Esophagus (tissue), 2 donors: ENCODE results near the gene SLCO3A1. TPM values are rescaled to one million over a fixed set of nuclear protein-coding genes. Genes with fewer than 3 reads are reported as not detected.

Experiments
- H3K27ac ChIP-seq, 2 donors: one replicate each; pipeline ENCODE4 v1.5.1; 2013; ENCODE audit warnings: low read depth in 2 of 2, mild to moderate bottlenecking in 2 of 2, inconsistent platforms in 1 of 2, low read length in 1 of 2, moderate library complexity in 1 of 2
- H3K27me3 ChIP-seq, 2 donors: one replicate each; pipeline ENCODE4 v1.6.1; 2013; ENCODE audit warnings: low read length in 2 of 2, control low read depth in 1 of 2, mild to moderate bottlenecking in 1 of 2; ENCODE audit not compliant: insufficient read depth in 2 of 2, control insufficient read depth in 1 of 2
- H3K36me3 ChIP-seq, 2 donors: one replicate each; pipeline ENCODE4 v1.6.1; 2013; ENCODE audit warnings: low read length in 1 of 2; ENCODE audit not compliant: control insufficient read depth in 2 of 2, insufficient read depth in 2 of 2
- H3K4me1 ChIP-seq, 2 donors: one replicate each; pipeline ENCODE4 v1.6.1; 2013; ENCODE audit warnings: low read length in 1 of 2; ENCODE audit not compliant: control insufficient read depth in 2 of 2, insufficient read depth in 2 of 2
- H3K4me3 ChIP-seq, 2 donors: one replicate each; pipeline ENCODE4 v1.5.1; 2013; ENCODE audit warnings: low read length in 2 of 2, mild to moderate bottlenecking in 2 of 2, low read depth in 1 of 2, moderate library complexity in 1 of 2
- H3K9me3 ChIP-seq, 2 donors: one replicate each; pipeline ENCODE4 v1.6.1; 2013; ENCODE audit warnings: mild to moderate bottlenecking in 2 of 2, low read depth in 1 of 2, low read length in 1 of 2, moderate library complexity in 1 of 2; ENCODE audit not compliant: control insufficient read depth in 2 of 2, insufficient read depth in 1 of 2
- WGBS, 2 donors: extraction: QIAGEN DNeasy Blood & Tissue Kit; methylation state at CpG; one replicate each; pipeline ENCODE4 v1.1.7; 2013; 5-methylcytosine and 5-hydroxymethylcytosine counted together
- polyA plus RNA-seq, 2 donors: library from polyadenylated mRNA; stranded (reverse); fragments of 200-250 nt; gene quantifications; one replicate each; pipeline ENCODE4 v1.2.3, GENCODE V29; 2013
- donor health status: healthy with polysubstance abuse.
- donor health status: Bipolar disorder and iron deficiency.

SLCO3A1 gene
- polyA plus RNA-seq, 2 donors = 18.2 to 18.5 TPM

- Histone ChIP-seq H3K9me3 (no peaks in the 10 kb centered on the region), H3K27ac (peak overlapping the region; percentile 38 to 74), H3K36me3 (no peaks in the 10 kb centered on the region), H3K27me3 (no peaks in the 10 kb centered on the region), H3K4me1 (peaks cover 4 to 10% of the 10 kb centered on the region in 2 donors), H3K4me3 (no peak overlapping the region)
- WGBS, 2 donors = 43 to 49% methylated on average over 14 of the region's 14 CpGs
These were observed 2.4 kb downstream of the SLCO3A1 start for GRCh38 chr15:91855684-91856489.

GRCh38 chr15:91857224-91857585 lies 3.7 kb downstream of the SLCO3A1 start:
- H3K27ac ChIP-seq = no peak overlapping the region
- H3K4me1 ChIP-seq = peaks cover 4 to 5% of the 10 kb centered on the region in 2 donors
- H3K9me3 ChIP-seq = no peaks in the 10 kb centered on the region
- no peaks in the 10 kb centered on the region for H3K36me3 ChIP-seq
- H3K4me3 ChIP-seq = no peak overlapping the region
- 75 to 77% methylated on average over 3 of the region's 3 CpGs for WGBS, 2 donors
- no peaks in the 10 kb centered on the region for H3K27me3 ChIP-seq

- H3K4me1 ChIP-seq = peaks cover 0 to 1% of the 10 kb centered on the region in 2 donors
- H3K9me3 ChIP-seq = no peaks in the 10 kb centered on the region
- H3K27ac ChIP-seq = no peak overlapping the region
- 88% methylated on average over 2 of the region's 2 CpGs for WGBS, 2 donors
- no peak overlapping the region for H3K4me3 ChIP-seq
- no peaks in the 10 kb centered on the region for H3K36me3 ChIP-seq
- H3K27me3 ChIP-seq = no peaks in the 10 kb centered on the region
These were observed 4.3 kb downstream of the SLCO3A1 start for GRCh38 chr15:91857772-91858171.

- Histone ChIP-seq H3K36me3 (no peaks in the 10 kb centered on the region), H3K27ac (no peak overlapping the region), H3K4me1 (peaks cover 0 to 12% of the 10 kb centered on the region in 2 donors), H3K9me3 (no peaks in the 10 kb centered on the region), H3K27me3 (no peaks in the 10 kb centered on the region), H3K4me3 (no peak overlapping the region)
- WGBS, 2 donors = 82 to 92% methylated on average over 7 of the region's 7 CpGs
These were observed 7.0 kb downstream of the SLCO3A1 start for GRCh38 chr15:91860498-91860897.

GRCh38 chr15:91861223-91861622 lies 7.7 kb downstream of the SLCO3A1 start:
- peaks cover 0 to 13% of the 10 kb centered on the region in 2 donors for H3K4me1 ChIP-seq
- H3K4me3 ChIP-seq = no peak overlapping the region
- 77 to 78% methylated on average over 6 of the region's 6 CpGs for WGBS, 2 donors
- no peaks in the 10 kb centered on the region for H3K27me3 ChIP-seq
- no peak overlapping the region for H3K27ac ChIP-seq
- H3K36me3 ChIP-seq = no peaks in the 10 kb centered on the region
- H3K9me3 ChIP-seq = no peaks in the 10 kb centered on the region

- Histone ChIP-seq H3K36me3 (no peaks in the 10 kb centered on the region), H3K4me1 (peaks cover 2 to 16% of the 10 kb centered on the region in 2 donors), H3K9me3 (no peaks in the 10 kb centered on the region), H3K27me3 (no peaks in the 10 kb centered on the region), H3K27ac (peak overlapping the region in 1 of 2 donors; percentile 27), H3K4me3 (no peak overlapping the region)
- WGBS, 2 donors = 47 to 54% methylated on average over 5 of the region's 5 CpGs
These were observed 9.5 kb downstream of the SLCO3A1 start for GRCh38 chr15:91862891-91863504.

- Histone ChIP-seq H3K27ac (no peak overlapping the region), H3K4me3 (no peak overlapping the region), H3K4me1 (peaks cover 2 to 16% of the 10 kb centered on the region in 2 donors), H3K9me3 (no peaks in the 10 kb centered on the region), H3K36me3 (no peaks in the 10 kb centered on the region), H3K27me3 (no peaks in the 10 kb centered on the region)
- 51 to 66% methylated on average over 7 of the region's 7 CpGs for WGBS, 2 donors
These were observed 10.2 kb downstream of the SLCO3A1 start for GRCh38 chr15:91863621-91864255.

GRCh38 chr15:91864664-91865063 lies 11.2 kb downstream of the SLCO3A1 start:
- no peak overlapping the region for H3K27ac ChIP-seq

GRCh38 chr15:91865486-91865885 lies 12.0 kb downstream of the SLCO3A1 start:
- no peaks in the 10 kb centered on the region for H3K27me3 ChIP-seq
- H3K4me3 ChIP-seq = no peak overlapping the region
- no peaks in the 10 kb centered on the region for H3K9me3 ChIP-seq
- H3K27ac ChIP-seq = peak overlapping the region; percentile 47 to 92
- H3K36me3 ChIP-seq = no peaks in the 10 kb centered on the region
- WGBS, 2 donors = 68 to 73% methylated on average over 7 of the region's 7 CpGs
- peaks cover 2 to 16% of the 10 kb centered on the region in 2 donors for H3K4me1 ChIP-seq

More at GRCh38 chr15:91864664-91865063, 11.2 kb downstream of the SLCO3A1 start:
- WGBS, 2 donors = 64 to 74% methylated on average over 9 of the region's 9 CpGs
- H3K36me3 ChIP-seq = no peaks in the 10 kb centered on the region
- no peak overlapping the region for H3K4me3 ChIP-seq
- peaks cover 2 to 16% of the 10 kb centered on the region in 2 donors for H3K4me1 ChIP-seq
- no peaks in the 10 kb centered on the region for H3K9me3 ChIP-seq
- H3K27me3 ChIP-seq = no peaks in the 10 kb centered on the region
